ENCODE measurements around the gene MN1.

DNA sequence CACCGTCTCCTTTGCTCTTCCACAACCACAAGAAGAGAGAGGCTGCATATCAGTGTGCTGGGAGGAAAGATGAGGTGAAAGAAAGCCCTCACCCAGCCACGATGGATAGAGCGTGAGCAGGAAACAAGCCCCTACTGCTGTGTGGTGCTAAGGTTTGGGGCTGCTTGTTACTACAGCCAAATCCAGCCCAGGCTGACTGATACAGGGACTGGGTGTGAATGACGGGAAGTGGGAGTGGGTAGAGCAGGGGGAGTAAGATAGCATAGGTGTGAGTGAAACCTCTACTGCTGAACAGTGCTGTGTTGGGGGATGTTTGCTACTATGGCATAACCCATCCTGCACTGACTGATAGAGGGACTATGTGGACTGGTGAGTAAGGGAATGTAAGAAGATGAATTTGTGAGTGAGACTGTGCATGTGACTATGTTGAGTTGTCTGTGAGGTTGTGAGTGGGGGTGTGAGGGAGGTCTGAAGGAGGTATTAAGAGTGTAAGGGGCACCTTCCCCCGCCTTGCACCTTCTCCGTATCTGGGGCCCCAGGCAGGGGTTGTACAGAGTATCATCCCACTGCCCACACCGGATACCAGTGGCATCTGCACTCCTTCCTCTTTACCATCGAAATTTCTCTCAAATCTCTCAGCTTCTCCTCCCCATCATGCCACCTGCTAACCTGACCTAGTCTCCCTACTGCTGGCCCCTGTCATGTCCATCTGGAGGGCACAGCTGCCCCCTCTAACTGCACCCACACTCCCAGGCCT is 91.5 kb downstream of the MN1 start:
- TF ChIP-seq, protein P1, sequence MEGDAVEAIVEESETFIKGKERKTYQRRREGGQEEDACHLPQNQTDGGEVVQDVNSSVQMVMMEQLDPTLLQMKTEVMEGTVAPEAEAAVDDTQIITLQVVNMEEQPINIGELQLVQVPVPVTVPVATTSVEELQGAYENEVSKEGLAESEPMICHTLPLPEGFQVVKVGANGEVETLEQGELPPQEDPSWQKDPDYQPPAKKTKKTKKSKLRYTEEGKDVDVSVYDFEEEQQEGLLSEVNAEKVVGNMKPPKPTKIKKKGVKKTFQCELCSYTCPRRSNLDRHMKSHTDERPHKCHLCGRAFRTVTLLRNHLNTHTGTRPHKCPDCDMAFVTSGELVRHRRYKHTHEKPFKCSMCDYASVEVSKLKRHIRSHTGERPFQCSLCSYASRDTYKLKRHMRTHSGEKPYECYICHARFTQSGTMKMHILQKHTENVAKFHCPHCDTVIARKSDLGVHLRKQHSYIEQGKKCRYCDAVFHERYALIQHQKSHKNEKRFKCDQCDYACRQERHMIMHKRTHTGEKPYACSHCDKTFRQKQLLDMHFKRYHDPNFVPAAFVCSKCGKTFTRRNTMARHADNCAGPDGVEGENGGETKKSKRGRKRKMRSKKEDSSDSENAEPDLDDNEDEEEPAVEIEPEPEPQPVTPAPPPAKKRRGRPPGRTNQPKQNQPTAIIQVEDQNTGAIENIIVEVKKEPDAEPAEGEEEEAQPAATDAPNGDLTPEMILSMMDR (IDR thresholded peaks at IDR 0.05), result no peak
- no peak for TF ChIP-seq POLR2A (IDR thresholded peaks at IDR 0.05)

Measured in vagina (tissue), 2 donors.